HepG2 (cell line): ENCODE data around the gene SGMS1. TPM values are rescaled to one million over a fixed set of nuclear protein-coding genes. Genes with fewer than 3 reads are reported as not detected.
A peak's percentile ranks its signal among the peaks of the same experiment; 100 is the strongest.

ENCODE experiments used
- ATAC-seq: fragments of 200-7000 bp; cut with Tn5 transposase; 3 replicates; pipeline ENCODE4 v1.9.1; 2020; ENCODE audit warnings: mild to moderate bottlenecking, moderate library complexity
- BruUV-seq: library from RNA; stranded (reverse); fragments of 400-500 nt; replicated peaks from 2 replicates; lab custom pipeline; 2021; lab: Mats Ljungman, UMichigan
- CTCF ChIA-PET: fragments of 300-600 bp; formaldehyde crosslinking; extraction: SDS; loops from one replicate; lab custom pipeline; 2021; ENCODE audit warnings: low total read pairs, inconsistent platforms, low intra/inter-chr PET ratio; lab: Yijun Ruan, JAX
- POLR2A ChIA-PET: fragments of 350-600 bp; sonication (Branson Sonifier 250); formaldehyde crosslinking; loops from one replicate; lab custom pipeline; 2020; ENCODE audit warnings: antibody characterized with exemption, inconsistent platforms; lab: Yijun Ruan, JAX
- DNase-seq: peaks from one replicate; pipeline ENCODE4 v3.0.0-alpha.2; 2015; ENCODE audit warnings: low spot score
- FAIRE-seq: peaks from 3 replicates; lab custom pipeline; 2011; peaks lifted over from hg19 to GRCh38; lab: Jason Lieb, UNC
- H2AFZ ChIP-seq: one replicate; pipeline ENCODE4 v1.6.1; 2011; ENCODE audit warnings: low read length, inconsistent platforms
- H3K27ac ChIP-seq: fragments of 300-600 bp; 3 replicates; pipeline ENCODE4 v1.8.0; 2011; ENCODE audit warnings: mixed run types, mild to moderate bottlenecking, mixed read lengths, low read length, inconsistent platforms; ENCODE audit not compliant: insufficient read depth; ENCODE audit errors: extremely low read length
- H3K27me3 ChIP-seq, 2 experiments: fragments of 200-600 bp in 1 of 2; 2 replicates in 1 of 2; 3 replicates in 1 of 2; pipeline versions ENCODE4 v1.6.0 to v1.8.0; 2011; ENCODE audit warnings: low read length in 2 of 2, mild to moderate bottlenecking in 2 of 2, moderate library complexity in 2 of 2, inconsistent platforms in 1 of 2; ENCODE audit not compliant: insufficient read depth in 2 of 2, control insufficient read depth in 1 of 2
- H3K36me3 ChIP-seq, 2 experiments: fragments of 200-600 bp in 1 of 2; replicated peaks in 1 of 2; 2 replicates in 1 of 2; 3 replicates in 1 of 2; pipeline versions ENCODE4 v1.5.1 to v1.8.0; 2011; ENCODE audit warnings: low read length in 2 of 2, inconsistent platforms in 1 of 2; ENCODE audit not compliant: insufficient read depth in 2 of 2, control insufficient read depth in 1 of 2
- H3K4me1 ChIP-seq: 2 replicates; pipeline ENCODE4 v1.5.1; 2012; ENCODE audit warnings: low read length, inconsistent platforms; ENCODE audit not compliant: insufficient read depth
- H3K4me2 ChIP-seq: 2 replicates; pipeline ENCODE4 v1.6.0; 2011; ENCODE audit warnings: low read depth, low read length, inconsistent platforms
- H3K4me3 ChIP-seq, 3 experiments: fragments of 200-600 bp in 1 of 3; sonication (generic), shearing (Covaris generic) in 1 of 3; replicated peaks in 1 of 3; 2 replicates each; pipeline ENCODE4 v1.5.1; 2011 to 2016; ENCODE audit warnings: low read length in 3 of 3, inconsistent platforms in 2 of 3, low read depth in 2 of 3, mild to moderate bottlenecking in 2 of 3, control low read depth in 1 of 3, mixed read lengths in 1 of 3; ENCODE audit not compliant: insufficient read depth in 1 of 3
- H3K79me2 ChIP-seq: one replicate; pipeline ENCODE4 v1.6.1; 2011; ENCODE audit warnings: low read length, inconsistent platforms; ENCODE audit not compliant: insufficient read depth
- H3K9ac ChIP-seq: 2 replicates; pipeline ENCODE4 v1.6.0; 2011; ENCODE audit warnings: mild to moderate bottlenecking, low read depth, low read length, inconsistent platforms; ENCODE audit not compliant: insufficient read depth
- H3K9me3 ChIP-seq: 2 replicates; pipeline ENCODE4 v1.5.1; 2012; ENCODE audit warnings: mild to moderate bottlenecking, low read length
- H4K20me1 ChIP-seq: 2 replicates; pipeline ENCODE4 v1.6.0; 2011; ENCODE audit warnings: inconsistent platforms, mild to moderate bottlenecking, low read length, moderate library complexity; ENCODE audit not compliant: insufficient read depth
- HNF4A ChIP-seq: sonication (generic); formaldehyde crosslinking; IDR thresholded peaks from 2 replicates; pipeline ENCODE4 v1.4.0; 2020; ENCODE audit warnings: missing genetic modification reagents
- POGZ ChIP-seq: sonication (generic); formaldehyde crosslinking; IDR thresholded peaks from 2 replicates; pipeline ENCODE4 v1.4.0; 2020; ENCODE audit warnings: mild to moderate bottlenecking, missing genetic modification reagents
- SALL1 ChIP-seq: sonication (generic); formaldehyde crosslinking; IDR thresholded peaks from 2 replicates; pipeline ENCODE4 v1.8.0; 2022; ENCODE audit warnings: mild to moderate bottlenecking, missing genetic modification reagents
- THYN1 ChIP-seq: sonication (generic); formaldehyde crosslinking; IDR thresholded peaks from 2 replicates; pipeline ENCODE4 v1.8.1; 2023; ENCODE audit warnings: low read depth, mild to moderate bottlenecking, moderate library complexity, missing genetic modification reagents, borderline replicate concordance
- ZIK1 ChIP-seq: sonication (generic); formaldehyde crosslinking; IDR thresholded peaks from 2 replicates; pipeline ENCODE4 v1.5.0; 2020; ENCODE audit warnings: mild to moderate bottlenecking, low read depth, missing genetic modification reagents, borderline replicate concordance
- ZNF687 ChIP-seq: sonication (generic); formaldehyde crosslinking; IDR thresholded peaks from 2 replicates; pipeline ENCODE4 v1.5.1; 2020; ENCODE audit warnings: mild to moderate bottlenecking, missing genetic modification reagents, moderate library complexity
- WGBS: methylation state at CpG from one replicate; pipeline ENCODE4 v1.1.6; 2017; ENCODE audit warnings: low lambda C conversion rate; 5-methylcytosine and 5-hydroxymethylcytosine counted together
- in situ Hi-C: cut with HindIII; loops from 2 replicates; pipeline ENCODE4 v1.10.0; 2017; ENCODE audit warnings: low pct_unique_long_range_greater_than_20kb; ENCODE audit not compliant: extremely low pct_ligation_motif_present
- intact Hi-C: fragments of 100-400 bp; cut with micrococcal nuclease; formaldehyde crosslinking; loops from one replicate; pipeline ENCODE4 v1.10.0; 2022; ENCODE audit not compliant: unreplicated experiment
- polyA plus RNA-seq, 8 experiments: library from polyadenylated mRNA; depleted of rRNA in 3 of 8; stranded (reverse) in 7 of 8; unstranded in 1 of 8; fragments of >200 nt; fragmentation: Illumina TruSeq in 4 of 8; extraction: Trizol in 4 of 8; gene quantifications; 2 replicates each; pipeline versions ENCODE4 v1.2.1 to v1.2.3, GENCODE V29; 2011 to 2016; ENCODE audit warnings: low read depth in 4 of 8, missing spikeins in 1 of 8, mixed read lengths in 1 of 8; ENCODE audit not compliant: insufficient read depth in 1 of 8
- total RNA-seq, 5 experiments: library from RNA; depleted of rRNA; stranded (reverse); fragments of >200 nt; fragmentation: Illumina TruSeq; extraction: Trizol; gene quantifications; 2 replicates each; pipeline ENCODE4 v1.2.3, GENCODE V29; 2016; ENCODE audit warnings: low read depth in 1 of 5
- TF ChIP-seq, protein P1 (sequence below): sonication (generic); formaldehyde crosslinking; IDR thresholded peaks from 2 replicates; pipeline ENCODE4 v1.8.0; 2022; ENCODE audit warnings: missing genetic modification reagents, mild to moderate bottlenecking, borderline replicate concordance

SGMS1 gene
- total and polyA plus RNA-seq, 2 of the 13 experiments (the other 11 are each of a cell fraction or from before 2014, with no cell fraction given), result 6.5 to 15.1 TPM

DNA sequence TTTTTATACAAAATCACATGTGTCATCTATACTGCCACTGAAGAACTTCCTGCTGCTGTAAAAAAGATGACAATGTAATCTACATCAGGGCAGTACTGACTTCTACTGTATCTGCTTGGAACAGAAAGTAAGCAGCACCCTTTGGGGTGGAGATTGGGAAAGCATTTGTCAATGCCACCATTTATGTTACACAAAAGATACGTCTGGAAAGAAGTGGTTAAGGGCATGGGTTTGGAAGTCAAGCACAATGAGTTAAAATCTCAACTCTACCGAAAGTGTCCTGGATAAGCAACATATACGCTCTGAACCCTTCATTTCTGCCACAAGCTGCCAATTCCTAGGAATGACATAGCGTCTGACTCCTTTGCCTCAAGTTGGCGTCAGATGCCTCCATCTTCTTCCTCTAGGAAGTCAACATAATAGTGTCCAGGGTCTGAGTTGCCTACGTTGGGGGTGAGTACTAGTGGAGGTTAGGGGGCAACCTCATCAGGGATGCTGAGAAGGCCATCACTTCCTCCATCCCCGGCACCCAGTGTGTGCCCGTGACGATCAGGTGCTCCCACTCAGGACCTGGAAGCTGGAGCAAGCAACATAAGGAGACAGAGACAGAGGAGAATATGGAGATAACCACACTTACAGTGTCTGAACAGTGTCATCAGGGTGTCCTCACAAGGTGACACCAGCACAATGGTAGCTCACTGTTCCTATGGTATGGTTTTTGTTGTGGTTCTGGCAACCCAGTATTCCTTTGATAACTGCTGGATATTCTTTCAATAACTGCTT is 58.3 kb downstream of the SGMS1 start:
- in situ Hi-C loops (no loop called here), intact Hi-C loops (no loop called here)
- POLR2A ChIA-PET, result interaction anchor here (1.3 to 1.6 kb wide), 2 partner anchors 57 to 59 kb away, joined by 7 to 12 read pairs; no protein-coding TSS in a partner anchor
- H2AFZ ChIP-seq, result no peak overlapping the region
- H3K9ac ChIP-seq, result peak overlapping the region; percentile 19; the same call in 1 of the 2 replicates
- DNase-seq, result no peak
- no peaks in the 10 kb centered on the region for H3K27me3 ChIP-seq
- TF ChIP-seq, protein P1, sequence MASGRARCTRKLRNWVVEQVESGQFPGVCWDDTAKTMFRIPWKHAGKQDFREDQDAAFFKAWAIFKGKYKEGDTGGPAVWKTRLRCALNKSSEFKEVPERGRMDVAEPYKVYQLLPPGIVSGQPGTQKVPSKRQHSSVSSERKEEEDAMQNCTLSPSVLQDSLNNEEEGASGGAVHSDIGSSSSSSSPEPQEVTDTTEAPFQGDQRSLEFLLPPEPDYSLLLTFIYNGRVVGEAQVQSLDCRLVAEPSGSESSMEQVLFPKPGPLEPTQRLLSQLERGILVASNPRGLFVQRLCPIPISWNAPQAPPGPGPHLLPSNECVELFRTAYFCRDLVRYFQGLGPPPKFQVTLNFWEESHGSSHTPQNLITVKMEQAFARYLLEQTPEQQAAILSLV, result no peak
- TF ChIP-seq HNF4A (CRISPR knock-in tag) (no peak), ZNF687 (0 out of 2 replicates have a peak, but pooled peaks have one; percentile 23), THYN1 (CRISPR knock-in tag) (no peak), ZIK1 (no peak), POGZ (CRISPR knock-in tag) (peak; percentile 7; the same call in 1 of the 2 replicates), SALL1 (peak; percentile 30; the same call in 1 of the 2 replicates)
- TF ChIP-seq, all 625 proteins: peak for 3
- no TSS peak for BruUV-seq
- WGBS, result 97% methylated on average over 9 of the region's 9 CpGs
- H3K4me1 ChIP-seq, result peaks cover 69% of the 10 kb centered on the region
- no peaks in the 10 kb centered on the region for H3K9me3 ChIP-seq
- H3K27ac ChIP-seq, result peak overlapping the region; percentile 59
- no peaks in the 10 kb centered on the region for H4K20me1 ChIP-seq
- peaks cover 7% of the 10 kb centered on the region for H3K79me2 ChIP-seq
- no peak overlapping the region for H3K4me3 ChIP-seq
- ATAC-seq (peak; percentile 68), FAIRE-seq (peak; percentile 4)
- CTCF ChIA-PET, result no interaction called here
- peak overlapping the region; percentile 20; the same call in 1 of the 2 replicates for H3K4me2 ChIP-seq
- no peaks in the 10 kb centered on the region for H3K36me3 ChIP-seq
